Colonic mucosa (tissue), 4 donors: ENCODE measurements around the gene FBP1. TPM values are rescaled to one million over a fixed set of nuclear protein-coding genes. Genes with fewer than 3 reads are reported as not detected.

Source experiments
- DNase-seq: peaks from one replicate; pipeline ENCODE4 v3.0.0-alpha.2; 2020
- H3K27ac ChIP-seq: fragments of 200-600 bp; one replicate; pipeline ENCODE4 v1.8.0; 2021
- H3K27me3 ChIP-seq: fragments of 200-600 bp; one replicate; pipeline ENCODE4 v1.8.0; 2021
- H3K36me3 ChIP-seq: fragments of 200-600 bp; one replicate; pipeline ENCODE4 v1.8.0; 2021
- H3K4me1 ChIP-seq: fragments of 200-600 bp; one replicate; pipeline ENCODE4 v1.8.0; 2021; ENCODE audit warnings: mild to moderate bottlenecking
- H3K4me3 ChIP-seq: fragments of 200-600 bp; one replicate; pipeline ENCODE4 v1.8.0; 2021
- H3K9ac ChIP-seq, 2 donors: one replicate each; pipeline ENCODE4 v1.7.0; 2013; ENCODE audit warnings: control low read depth in 2 of 2, low read depth in 2 of 2, low read length in 2 of 2
- H3K9me3 ChIP-seq: fragments of 200-600 bp; one replicate; pipeline ENCODE4 v1.8.0; 2021
- CTCF ChIP-seq: fragments of 200-600 bp; IDR thresholded peaks from one replicate; pipeline ENCODE4 v1.8.0; 2022; ENCODE audit warnings: antibody characterized with exemption, mild to moderate bottlenecking
- intact Hi-C: fragments of 100-400 bp; cut with DNase I; formaldehyde crosslinking; loops from one replicate; pipeline ENCODE4 v1.14.1; 2022
- total RNA-seq, 2 donors: library from RNA; stranded (reverse); fragmentation: NEBNext Ultra II Directional in 1 of 2; extraction: Animal tissue kit (Norgen Biotek cat#: 25700) in 1 of 2; gene quantifications; one replicate each; pipeline ENCODE4 v1.2.1, GENCODE V29; 2021
- donor health status: healthy.
- donor health status: DM: no; HTN: no; CAD: no.
- donor health status: DM: no; HTN: no; CAD: no.

Gene FBP1
- total RNA-seq, 2 donors from 2014 or later: 43.8 to 51.4 TPM

GRCh38 chr9:94680020-94680419 is 40.7 kb upstream of the FBP1 start:
- Histone ChIP-seq H3K9me3 (no peaks in the 10 kb centered on the region), H3K4me3 (no peak overlapping the region), H3K4me1 (no peaks in the 10 kb centered on the region), H3K27me3 (no peaks in the 10 kb centered on the region), H3K27ac (no peak overlapping the region), H3K36me3 (no peaks in the 10 kb centered on the region), H3K9ac (no peak overlapping the region)
- intact Hi-C loops: loop anchor here (5.0 to 10.0 kb wide), 2 partner anchors 95 to 447 kb away; no protein-coding TSS in a partner anchor
- DNase-seq: no peak
- TF ChIP-seq CTCF: no peak

GRCh38 chr9:94679587-94679986 is 40.3 kb upstream of the FBP1 start:
- no peak for DNase-seq
- Histone ChIP-seq H3K9ac (no peak overlapping the region), H3K36me3 (no peaks in the 10 kb centered on the region), H3K4me1 (no peaks in the 10 kb centered on the region), H3K27me3 (no peaks in the 10 kb centered on the region), H3K9me3 (no peaks in the 10 kb centered on the region), H3K27ac (no peak overlapping the region), H3K4me3 (no peak overlapping the region)
- TF ChIP-seq CTCF: no peak
- intact Hi-C loops: no loop called here

GRCh38 chr9:94677929-94678328 is 38.6 kb upstream of the FBP1 start:
- no peaks in the 10 kb centered on the region for H3K36me3 ChIP-seq
- no peak for DNase-seq
- H3K27me3 ChIP-seq: no peaks in the 10 kb centered on the region
- H3K9ac ChIP-seq: no peak overlapping the region
- no peak for TF ChIP-seq CTCF
- H3K27ac ChIP-seq: no peak overlapping the region
- H3K4me3 ChIP-seq: no peak overlapping the region
- no peaks in the 10 kb centered on the region for H3K9me3 ChIP-seq
- H3K4me1 ChIP-seq: no peaks in the 10 kb centered on the region
- intact Hi-C loops: no loop called here

- H3K36me3 ChIP-seq: no peaks in the 10 kb centered on the region
- H3K9ac ChIP-seq: no peak overlapping the region
- no peak for DNase-seq
- intact Hi-C loops: no loop called here
- no peak overlapping the region for H3K4me3 ChIP-seq
- H3K9me3 ChIP-seq: no peaks in the 10 kb centered on the region
- TF ChIP-seq CTCF: no peak
- H3K4me1 ChIP-seq: no peaks in the 10 kb centered on the region
- H3K27me3 ChIP-seq: no peaks in the 10 kb centered on the region
- H3K27ac ChIP-seq: no peak overlapping the region
Measured at GRCh38 chr9:94676446-94677131, 37.3 kb upstream of the FBP1 start.

GRCh38 chr9:94675008-94675881 is 35.9 kb upstream of the FBP1 start:
- no peak for TF ChIP-seq CTCF
- no peaks in the 10 kb centered on the region for H3K4me1 ChIP-seq
- H3K27ac ChIP-seq: no peak overlapping the region
- intact Hi-C loops: no loop called here
- no peak overlapping the region for H3K4me3 ChIP-seq
- H3K9ac ChIP-seq: no peak overlapping the region
- DNase-seq: no peak
- H3K27me3 ChIP-seq: no peaks in the 10 kb centered on the region
- H3K36me3 ChIP-seq: no peaks in the 10 kb centered on the region
- H3K9me3 ChIP-seq: no peaks in the 10 kb centered on the region
